Fibroblast of skin of left quadriceps (primary cell): ENCODE measurements around the gene ANTKMT.

ENCODE experiments used
- DNase-seq, 2 experiments: peaks; one replicate each; pipeline ENCODE4 v3.0.0-alpha.2; 2013; ENCODE audit warnings: low read depth in 2 of 2

ANTKMT gene, protein sequence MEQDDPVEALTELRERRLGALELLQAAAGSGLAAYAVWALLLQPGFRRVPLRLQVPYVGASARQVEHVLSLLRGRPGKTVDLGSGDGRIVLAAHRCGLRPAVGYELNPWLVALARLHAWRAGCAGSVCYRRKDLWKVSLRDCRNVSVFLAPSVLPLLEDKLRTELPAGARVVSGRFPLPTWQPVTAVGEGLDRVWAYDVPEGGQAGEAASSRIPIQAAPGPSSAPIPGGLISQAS

DNA sequence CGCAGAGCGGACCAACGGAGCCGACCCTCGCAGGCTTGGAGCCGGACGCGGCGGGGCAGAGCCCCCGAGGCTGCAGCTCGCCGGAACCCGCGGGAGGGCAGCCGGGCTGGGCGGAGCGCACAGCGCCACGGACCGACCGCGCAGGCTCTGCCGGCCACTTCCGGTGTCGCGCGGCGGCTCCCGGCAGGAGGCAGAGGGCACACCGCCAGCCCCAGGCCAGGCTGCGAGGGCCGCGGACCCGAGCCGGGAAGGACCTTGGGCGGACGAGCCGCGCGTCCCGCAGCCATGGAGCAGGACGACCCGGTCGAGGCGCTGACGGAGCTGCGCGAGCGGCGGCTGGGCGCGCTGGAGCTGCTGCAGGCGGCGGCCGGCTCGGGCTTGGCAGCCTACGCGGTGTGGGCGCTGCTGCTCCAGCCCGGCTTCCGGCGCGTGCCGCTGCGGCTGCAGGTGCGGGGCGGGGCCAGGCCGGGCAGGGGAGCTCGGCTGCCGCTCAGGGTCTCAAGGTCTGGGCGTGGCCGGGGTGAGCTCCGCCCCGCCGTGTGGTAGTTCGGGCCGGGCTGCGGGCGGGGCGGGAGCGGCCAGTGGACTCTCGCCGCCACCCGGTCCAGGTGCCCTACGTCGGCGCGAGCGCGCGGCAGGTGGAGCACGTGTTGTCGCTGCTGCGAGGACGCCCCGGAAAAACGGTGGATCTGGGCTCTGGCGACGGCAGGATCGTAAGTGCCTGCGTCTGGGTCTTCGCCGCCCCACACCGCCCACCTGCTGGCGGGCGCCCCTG lies at the start of gene ANTKMT:
TSS of gene ANTKMT (plus strand) at position 157 of the 775 bp plus-strand sequence. CDS start at position 286, 129 bp downstream.
- peak in 1 of 2 experiments; percentile 20 for DNase-seq

DNA sequence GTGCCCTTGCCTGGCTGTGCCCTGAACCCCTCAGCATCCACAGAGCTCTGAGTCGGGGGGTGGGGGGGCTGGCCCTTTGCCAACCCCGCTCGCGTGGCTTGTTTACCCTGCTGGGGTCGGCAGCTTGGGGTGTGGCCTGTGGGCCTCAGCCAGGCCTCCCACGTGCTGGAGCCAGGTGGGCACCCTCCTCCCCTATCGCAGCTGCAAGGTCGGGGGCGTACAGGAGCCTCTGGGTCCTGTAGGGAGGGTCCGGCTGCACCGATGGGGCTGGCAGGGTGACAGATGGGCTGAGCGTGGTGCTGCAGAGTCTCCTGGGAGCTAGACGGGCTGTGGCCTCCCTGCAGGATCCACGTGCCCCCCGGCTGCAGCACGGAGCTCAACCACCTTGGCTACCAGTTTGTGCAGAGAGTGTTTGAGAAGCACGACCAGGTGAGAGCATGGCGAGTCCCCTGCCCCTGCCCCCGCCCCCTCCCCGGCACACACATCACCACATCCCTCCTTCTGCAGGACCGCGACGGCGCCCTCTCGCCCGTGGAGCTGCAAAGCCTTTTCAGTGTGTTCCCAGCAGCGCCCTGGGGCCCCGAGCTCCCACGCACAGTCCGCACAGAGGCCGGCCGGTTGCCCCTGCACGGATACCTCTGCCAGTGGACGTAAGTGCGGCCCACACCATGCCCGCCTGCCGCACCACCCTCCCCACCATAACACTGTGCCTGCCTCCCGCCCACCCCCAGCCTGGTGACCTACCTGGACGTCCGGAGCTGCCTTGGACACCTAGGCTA lies 49.4 kb upstream of the ANTKMT start:
- no peak for DNase-seq

DNA sequence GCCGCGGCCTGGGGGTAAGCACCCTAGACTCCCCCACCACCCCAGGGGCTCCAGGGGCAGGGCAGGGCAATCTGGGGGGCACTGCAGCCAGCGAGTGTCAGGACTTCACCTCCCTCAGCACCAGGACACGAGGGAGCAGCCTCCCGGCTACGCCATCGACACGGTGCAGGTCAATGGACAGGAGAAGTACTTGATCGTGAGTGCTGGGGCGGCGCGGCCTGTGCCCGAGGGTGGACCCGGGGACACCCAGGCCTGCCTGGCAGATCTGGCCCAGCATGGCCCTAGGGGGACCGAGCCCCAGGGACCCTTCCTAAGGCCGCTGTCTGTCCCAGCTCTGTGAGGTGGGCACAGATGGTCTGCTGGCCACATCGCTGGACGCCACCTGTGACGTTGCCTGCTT lies 48.6 kb upstream of the ANTKMT start:
- DNase-seq: no peak

DNA sequence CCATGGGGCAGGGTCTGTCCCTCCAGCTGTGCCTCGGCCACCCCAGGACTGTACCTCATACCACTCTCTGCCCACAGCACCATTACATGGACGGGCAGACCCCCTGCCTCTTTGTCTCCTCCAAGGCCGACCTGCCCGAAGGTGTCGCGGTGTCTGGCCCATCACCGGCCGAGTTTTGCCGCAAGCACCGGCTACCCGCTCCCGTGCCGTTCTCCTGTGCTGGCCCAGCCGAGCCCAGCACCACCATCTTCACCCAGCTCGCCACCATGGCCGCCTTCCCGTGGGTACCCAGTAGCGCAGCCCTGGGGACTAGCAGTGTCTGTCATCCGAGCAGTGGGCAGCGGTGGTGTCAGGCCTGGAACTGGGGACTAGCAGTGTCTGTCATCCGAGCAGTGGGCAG lies 48.1 kb upstream of the ANTKMT start:
- no peak for DNase-seq

DNA sequence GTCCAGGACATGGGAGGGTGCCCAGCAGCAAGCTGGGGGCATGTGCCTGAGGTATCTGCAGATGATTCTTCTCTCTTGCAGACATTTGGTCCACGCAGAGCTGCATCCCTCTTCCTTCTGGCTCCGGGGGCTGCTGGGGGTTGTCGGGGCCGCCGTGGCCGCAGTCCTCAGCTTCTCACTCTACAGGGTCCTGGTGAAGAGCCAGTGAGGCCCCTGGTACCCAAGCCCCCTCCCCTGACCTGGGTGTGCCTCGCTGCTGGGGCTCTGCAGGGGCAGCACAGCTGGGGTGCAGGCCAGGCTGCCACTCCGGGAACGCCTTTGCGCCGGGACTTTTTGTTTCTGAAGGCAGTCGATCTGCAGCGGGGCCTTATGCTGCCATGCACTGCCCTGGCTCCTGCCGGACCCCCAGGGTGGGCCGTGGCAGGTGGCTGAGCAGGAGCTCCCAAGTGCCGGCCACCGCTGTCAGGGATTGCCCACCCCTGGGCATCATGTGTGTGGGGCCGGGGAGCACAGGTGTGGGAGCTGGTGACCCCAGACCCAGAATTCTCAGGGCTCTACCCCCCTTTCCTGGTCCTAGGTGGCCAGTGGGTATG lies 47.5 kb upstream of the ANTKMT start:
- DNase-seq: no peak

DNA sequence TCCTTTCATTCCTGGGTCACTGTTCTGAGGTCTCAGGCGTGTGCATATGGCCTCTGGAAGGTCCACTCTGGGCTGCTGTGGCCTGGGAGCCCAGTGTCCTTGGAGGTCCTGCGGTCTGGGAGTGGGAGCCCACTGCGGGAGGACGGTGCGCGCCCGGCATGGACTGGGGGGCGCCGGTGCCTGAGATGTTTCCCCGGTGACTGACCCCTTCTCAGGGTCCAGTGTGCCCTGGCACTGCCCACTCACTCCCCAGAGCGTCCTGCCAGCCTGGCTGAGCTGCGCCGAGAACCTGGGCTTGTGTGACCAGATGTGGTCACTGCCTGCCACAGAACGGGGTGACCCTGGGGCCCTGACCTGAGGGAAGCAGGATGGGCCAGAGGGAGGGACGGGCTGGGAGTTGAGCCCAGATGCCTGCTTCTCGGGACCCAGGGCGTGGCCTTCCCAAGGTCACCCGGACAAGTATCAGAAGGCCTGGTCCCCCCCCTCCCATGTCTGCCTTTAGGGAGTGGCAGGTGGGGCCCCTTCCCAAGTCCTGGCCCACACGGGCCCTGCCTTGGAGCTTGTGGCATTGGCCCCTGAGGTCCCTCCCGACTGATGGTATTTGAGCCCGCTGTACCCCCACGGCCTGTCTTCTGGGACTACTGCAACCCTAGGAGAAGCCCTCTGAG lies 46.6 kb upstream of the ANTKMT start:
- no peak for DNase-seq

DNA sequence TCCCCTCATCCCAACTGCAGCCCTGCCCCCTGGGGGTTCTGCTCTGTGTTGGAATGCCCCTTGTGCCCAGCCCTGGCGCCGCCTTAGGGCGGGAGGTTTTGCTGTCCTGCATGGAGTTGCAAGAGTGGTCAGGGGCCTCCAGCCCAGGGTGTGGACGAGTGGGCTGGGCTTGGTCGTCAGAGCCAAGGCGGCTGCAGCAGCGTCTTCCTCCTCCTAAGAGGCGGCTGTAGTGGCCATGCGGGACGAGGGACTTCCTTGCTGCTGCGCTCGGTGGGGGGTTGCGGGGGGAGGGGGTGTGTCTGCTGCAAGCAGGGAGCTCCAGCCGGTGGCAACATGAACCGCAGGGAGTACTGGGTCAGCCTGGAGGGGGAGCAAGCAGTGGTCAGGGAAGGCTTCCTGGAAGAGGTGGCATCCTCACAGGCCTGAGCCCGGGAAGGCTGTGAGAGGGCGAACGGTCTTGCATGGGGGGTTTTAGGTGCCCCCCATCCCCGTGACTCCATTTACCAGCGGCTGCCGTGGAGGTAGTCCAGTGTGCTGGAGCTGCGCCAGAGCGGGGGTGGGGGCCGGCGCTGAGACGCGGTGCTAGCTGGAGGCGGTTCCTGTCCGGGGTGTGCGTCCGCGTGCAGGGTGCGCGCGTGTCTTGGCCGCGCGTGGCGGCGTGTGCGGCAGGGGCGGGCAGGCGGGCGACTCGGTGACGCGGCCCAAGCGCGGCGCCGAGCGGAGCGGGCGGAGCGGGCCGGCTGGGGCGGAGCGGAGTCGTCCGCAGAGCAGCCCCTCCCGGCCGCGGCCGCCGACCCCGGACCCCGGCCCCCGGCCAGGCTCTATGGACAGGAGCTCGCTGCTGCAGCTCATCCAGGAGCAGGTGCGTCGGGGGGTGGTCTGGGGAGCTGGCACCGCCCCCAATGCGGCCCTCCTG lies 45.7 kb upstream of the ANTKMT start, which contains the start of gene RHBDL1:
TSS of gene RHBDL1 (plus strand) at position 704 of the 916 bp plus-strand sequence. CDS start at position 824, 120 bp downstream.
- DNase-seq: no peak

DNA sequence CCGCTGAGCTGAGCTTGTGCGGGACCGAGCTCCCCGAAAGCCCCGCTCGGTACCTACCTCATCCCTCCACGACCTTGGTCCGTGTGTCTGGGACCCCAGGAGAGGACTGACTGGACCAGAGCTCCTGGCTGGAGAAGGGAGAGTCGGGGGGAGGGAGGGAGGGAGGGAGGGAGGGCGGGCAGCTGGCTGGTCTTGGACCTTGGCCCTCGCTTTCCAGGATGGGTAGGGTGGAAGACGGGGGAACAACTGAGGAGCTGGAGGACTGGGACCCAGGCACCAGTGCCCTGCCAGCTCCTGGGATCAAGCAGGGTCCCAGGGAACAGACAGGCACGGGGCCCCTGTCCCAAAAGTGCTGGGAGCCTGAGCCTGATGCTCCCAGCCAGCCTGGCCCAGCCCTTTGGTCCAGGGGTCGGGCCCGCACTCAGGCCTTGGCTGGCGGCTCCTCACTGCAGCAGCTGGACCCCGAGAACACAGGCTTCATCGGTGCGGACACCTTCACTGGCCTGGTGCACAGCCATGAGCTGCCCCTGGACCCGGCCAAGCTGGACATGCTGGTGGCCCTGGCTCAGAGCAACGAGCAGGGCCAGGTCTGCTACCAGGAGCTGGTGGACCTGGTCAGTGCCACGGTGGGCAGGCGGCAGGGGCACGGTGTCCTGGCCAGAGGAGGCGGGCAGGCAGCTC lies 44.9 kb upstream of the ANTKMT start:
- DNase-seq: no peak

DNA sequence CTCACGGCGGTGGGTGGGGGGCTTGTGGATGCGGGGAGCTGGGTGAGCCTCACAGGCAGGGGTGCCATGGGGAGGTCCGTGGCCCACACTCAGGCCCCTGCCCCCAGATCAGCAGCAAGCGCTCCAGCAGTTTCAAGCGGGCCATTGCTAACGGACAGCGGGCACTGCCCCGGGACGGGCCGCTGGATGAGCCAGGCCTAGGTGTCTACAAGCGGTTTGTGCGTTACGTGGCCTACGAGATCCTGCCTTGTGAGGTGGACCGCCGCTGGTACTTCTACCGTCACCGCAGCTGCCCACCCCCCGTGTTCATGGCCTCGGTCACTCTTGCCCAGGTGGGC lies 44.4 kb upstream of the ANTKMT start:
- no peak for DNase-seq

DNA sequence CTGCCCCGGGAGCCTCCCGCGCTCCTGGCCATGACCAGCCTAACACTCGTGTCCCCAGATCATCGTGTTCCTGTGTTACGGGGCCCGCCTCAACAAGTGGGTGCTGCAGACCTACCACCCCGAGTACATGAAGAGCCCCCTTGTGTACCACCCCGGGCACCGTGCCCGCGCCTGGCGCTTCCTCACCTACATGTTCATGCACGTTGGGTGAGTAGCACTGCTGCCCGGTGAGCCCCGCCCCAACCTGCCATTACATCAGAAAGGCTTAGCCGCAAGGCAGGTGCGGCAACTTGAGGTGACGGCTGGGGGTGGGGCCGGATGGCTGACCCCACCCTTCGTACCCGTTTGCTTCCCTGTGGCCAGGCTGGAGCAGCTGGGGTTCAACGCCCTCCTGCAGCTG lies 44.0 kb upstream of the ANTKMT start:
- DNase-seq: no peak

DNA sequence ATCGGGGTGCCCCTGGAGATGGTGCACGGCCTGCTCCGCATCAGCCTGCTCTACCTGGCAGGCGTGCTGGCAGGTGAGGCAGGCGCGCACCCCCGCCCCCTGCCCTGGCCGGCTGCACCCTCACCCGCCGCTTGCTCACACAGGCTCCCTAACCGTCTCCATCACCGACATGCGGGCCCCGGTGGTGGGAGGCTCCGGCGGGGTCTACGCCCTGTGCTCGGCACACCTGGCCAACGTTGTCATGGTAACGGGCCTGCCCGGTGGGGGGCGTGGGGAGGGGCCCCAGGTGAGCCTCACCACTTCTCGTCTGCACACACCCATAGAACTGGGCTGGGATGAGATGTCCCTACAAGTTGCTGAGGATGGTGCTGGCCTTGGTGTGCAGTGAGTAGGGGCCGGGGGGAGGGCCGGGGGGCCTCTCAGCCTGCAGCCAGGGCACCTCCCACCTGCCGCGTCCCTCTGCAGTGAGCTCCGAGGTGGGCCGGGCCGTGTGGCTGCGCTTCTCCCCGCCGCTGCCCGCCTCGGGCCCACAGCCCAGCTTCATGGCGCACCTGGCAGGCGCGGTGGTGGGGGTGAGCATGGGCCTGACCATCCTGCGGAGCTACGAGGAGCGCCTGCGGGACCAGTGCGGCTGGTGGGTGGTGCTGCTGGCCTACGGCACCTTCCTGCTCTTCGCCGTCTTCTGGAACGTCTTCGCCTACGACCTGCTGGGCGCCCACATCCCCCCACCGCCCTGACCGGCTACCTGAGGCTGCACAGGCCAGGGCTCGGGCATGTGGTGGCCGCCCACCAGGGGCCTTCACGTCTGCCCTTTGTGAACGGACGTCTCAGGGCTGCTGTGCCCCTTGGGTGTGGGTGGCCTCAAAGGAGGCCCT lies 43.4 kb upstream of the ANTKMT start:
- no peak for DNase-seq

DNA sequence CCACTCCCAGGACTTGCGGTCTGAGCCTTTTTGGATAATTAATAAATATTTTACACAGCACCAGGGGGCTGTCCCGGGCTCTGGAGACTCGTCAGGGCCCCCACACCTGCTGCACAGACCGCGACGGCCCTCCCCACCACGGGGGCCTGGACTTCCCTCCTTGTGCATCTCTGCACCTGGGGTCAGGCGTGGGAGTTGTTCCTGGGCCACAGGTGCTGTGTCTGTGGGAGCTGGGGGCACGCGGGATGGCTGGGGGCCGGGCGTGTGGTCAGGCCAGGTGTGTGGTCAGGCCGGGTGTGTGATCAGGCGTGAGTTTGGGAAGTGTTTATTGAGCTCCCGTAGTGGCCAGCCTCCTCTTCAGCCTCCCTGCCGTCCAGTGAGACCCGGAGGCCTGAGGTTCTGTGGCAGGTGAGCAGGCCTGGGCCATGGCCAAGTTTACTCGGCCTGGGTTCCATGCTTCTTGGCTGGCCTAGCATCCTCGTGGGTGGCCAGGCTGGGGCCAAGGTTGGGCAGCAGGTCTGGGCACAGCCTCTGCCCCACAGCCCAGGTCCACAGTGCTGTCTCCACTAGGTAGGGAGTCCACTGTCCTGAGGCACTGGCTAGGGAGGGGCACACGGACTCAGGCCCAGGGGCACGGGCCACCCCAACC lies 42.6 kb upstream of the ANTKMT start:
- DNase-seq: no peak

DNA sequence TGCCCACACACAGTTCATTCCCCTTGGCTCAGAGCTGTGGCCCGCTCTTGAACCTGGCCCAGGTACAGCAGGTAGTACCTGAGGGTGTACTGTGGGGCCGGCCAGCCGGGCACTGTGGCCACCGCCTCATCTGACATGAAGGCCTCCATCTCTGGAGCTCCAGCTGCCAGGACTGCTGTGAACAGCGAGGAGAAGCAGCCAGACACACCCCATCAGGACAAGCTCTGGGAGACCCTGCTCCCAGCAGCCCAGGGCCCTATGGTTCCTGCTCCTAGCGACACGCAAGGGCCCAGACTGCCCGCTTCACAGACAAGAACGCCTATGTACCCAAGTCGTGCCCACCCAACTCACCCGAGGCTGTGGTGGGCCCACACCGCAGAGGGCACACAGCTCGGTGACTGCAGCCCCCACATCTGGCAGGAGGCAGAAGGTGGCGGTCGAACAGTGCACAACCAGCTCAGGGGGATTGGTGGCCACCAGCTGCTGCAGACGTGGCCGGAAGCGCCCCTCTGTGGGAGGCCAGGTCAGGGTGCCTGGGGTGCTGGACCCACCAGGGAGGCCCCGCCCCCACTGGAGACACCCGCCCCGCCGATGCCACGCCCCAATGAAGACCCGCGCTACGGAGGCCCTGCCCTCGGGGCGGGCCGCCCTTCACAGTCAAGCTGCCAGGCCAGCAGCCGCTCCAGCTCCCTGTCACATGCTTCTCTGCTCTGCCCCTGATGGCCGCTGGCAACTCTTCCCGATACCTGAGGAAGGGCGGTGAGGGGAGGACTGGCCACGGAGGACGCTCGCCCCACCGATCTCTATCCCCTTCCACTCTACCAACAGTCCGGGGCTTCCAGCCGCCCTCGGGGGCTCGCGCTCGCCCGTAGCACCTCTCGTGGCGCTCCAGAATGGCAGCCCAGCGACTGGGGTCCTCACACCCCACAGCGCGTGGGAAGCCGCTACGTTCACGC lies 41.8 kb upstream of the ANTKMT start:
- DNase-seq: no peak

DNA sequence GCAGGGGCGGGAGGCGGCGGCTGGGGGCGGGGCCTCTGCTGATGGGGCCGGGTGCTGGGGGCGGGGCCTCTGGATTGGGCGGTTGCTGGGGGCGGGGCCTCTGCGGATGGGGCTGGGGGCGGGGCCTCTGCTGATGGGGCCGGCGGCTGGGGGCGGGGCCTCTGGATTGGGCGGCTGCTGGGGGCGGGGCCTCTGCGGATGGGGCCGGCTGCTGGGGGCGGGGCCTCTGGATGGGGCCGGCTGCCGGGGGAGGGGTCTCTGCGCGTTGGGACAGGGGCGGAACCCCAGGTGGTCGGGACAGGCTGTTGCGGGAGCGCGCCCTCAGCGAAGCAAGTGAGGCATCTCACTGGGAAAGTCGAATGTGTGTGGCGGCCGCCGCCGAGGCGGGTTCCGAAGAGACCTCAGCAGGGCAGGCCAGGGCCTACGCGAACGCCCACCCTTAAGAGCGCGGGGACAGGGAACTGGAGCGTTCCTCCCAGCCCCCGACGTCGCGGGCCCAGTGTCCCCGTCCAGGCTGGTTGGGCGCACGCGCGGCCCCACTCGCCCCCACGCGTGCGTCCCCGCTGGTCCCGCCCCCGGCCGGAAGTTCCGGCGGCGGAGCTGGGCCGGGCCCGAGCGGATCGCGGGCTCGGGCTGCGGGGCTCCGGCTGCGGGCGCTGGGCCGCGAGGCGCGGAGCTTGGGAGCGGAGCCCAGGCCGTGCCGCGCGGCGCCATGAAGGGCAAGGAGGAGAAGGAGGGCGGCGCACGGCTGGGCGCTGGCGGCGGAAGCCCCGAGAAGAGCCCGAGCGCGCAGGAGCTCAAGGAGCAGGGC lies 40.9 kb upstream of the ANTKMT start, which contains the start of gene STUB1:
TSS of gene STUB1 (plus strand) at position 597 of the 811 bp plus-strand sequence. CDS start at position 713, 116 bp downstream.
- peak; percentile 62 to 67 for DNase-seq

DNA sequence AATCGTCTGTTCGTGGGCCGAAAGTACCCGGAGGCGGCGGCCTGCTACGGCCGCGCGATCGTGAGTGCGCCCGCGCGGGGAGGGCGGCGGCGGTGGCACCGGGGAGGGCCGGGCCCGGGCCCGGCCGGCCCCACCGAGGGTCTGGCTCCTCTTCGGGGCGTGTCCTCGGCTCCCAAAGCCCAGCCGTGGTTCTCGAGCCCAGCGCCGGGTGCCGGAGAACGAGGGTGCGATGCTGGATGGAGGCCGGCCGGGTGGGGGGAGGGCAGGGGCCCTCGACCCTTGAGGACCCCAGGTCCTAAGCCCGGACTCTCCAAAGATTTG lies 40.4 kb upstream of the ANTKMT start:
- DNase-seq: no peak

DNA sequence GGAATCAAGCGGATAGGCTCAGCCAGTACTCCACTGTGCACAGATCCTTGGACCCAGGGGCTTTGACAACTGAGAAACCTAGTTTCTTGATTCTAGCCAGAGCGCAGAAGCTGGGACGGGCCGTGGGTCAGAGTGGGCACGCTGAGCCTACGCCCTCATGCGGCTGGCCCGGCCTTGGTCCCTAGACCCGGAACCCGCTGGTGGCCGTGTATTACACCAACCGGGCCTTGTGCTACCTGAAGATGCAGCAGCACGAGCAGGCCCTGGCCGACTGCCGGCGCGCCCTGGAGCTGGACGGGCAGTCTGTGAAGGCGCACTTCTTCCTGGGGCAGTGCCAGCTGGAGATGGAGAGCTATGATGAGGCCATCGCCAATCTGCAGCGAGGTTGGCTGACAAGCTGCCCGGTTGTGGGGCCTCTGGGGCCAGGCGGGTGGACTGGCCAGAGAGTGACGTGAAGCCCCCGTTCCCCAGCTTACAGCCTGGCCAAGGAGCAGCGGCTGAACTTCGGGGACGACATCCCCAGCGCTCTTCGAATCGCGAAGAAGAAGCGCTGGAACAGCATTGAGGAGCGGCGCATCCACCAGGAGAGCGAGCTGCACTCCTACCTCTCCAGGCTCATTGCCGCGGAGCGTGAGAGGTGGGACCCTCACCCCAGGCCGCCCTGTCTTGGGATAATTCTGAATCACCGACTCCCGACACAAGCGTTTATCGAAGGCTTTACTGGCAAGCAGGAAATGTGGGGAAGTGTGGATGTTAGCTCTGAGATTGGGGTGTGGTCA lies 39.8 kb upstream of the ANTKMT start:
- no peak for DNase-seq
